HL-60 (cell line): ENCODE data around the gene TUBGCP2.

Experiments used
- DNase-seq, 2 experiments: peaks; one replicate each; pipeline ENCODE4 v3.0.0-alpha.2; 2010 to 2020; ENCODE audit warnings: low read depth in 1 of 2, low spot score in 1 of 2
- H3K27ac ChIP-seq: fragments of 250-450 bp; sonication (Bioruptor Pico); replicated peaks from 2 replicates; pipeline ENCODE4 v1.5.1; 2020; ENCODE audit warnings: mild to moderate bottlenecking, moderate library complexity
- H3K27me3 ChIP-seq: fragments of 250-450 bp; sonication (Bioruptor Pico); 2 replicates; pipeline ENCODE4 v1.5.1; 2021; ENCODE audit warnings: mild to moderate bottlenecking, moderate library complexity; ENCODE audit not compliant: insufficient read depth, poor library complexity, severe bottlenecking
- H3K4me3 ChIP-seq: replicated peaks from 2 replicates; pipeline ENCODE4 v1.5.1; 2011; ENCODE audit warnings: mild to moderate bottlenecking, control low read depth, low read length; ENCODE audit not compliant: insufficient read depth
- CTCF ChIP-seq: IDR thresholded peaks from one replicate; pipeline ENCODE4 v1.5.1; 2011; ENCODE audit warnings: low read length, control low read depth, inconsistent platforms; ENCODE audit not compliant: insufficient read depth
- GABPA ChIP-seq: IDR thresholded peaks from 2 replicates; pipeline ENCODE4 v1.6.1; 2012; ENCODE audit warnings: low read depth
- POLR2AphosphoS5 ChIP-seq: IDR thresholded peaks from 2 replicates; pipeline ENCODE4 v1.6.1; 2012; ENCODE audit warnings: low read depth
- REST ChIP-seq: IDR thresholded peaks from 2 replicates; pipeline ENCODE4 v1.6.1; 2012; ENCODE audit warnings: low read depth; ENCODE audit not compliant: insufficient replicate concordance
- SPI1 ChIP-seq: IDR thresholded peaks from 2 replicates; pipeline ENCODE4 v1.6.1; 2012; ENCODE audit warnings: low read depth, mild to moderate bottlenecking, borderline replicate concordance

TUBGCP2 gene

GRCh38 chr10:133298466-133298865, 10.2 kb downstream of the TUBGCP2 start:
- no peak for DNase-seq
- no peak overlapping the region for H3K4me3 ChIP-seq
- H3K27ac ChIP-seq = no peak overlapping the region
- TF ChIP-seq GABPA (no peak), REST (no peak)
- H3K27me3 ChIP-seq = no peaks in the 10 kb centered on the region

GRCh38 chr10:133297504-133297903, 11.2 kb downstream of the TUBGCP2 start:
- no peak for DNase-seq
- H3K4me3 ChIP-seq = no peak overlapping the region
- no peaks in the 10 kb centered on the region for H3K27me3 ChIP-seq
- no peak overlapping the region for H3K27ac ChIP-seq
- no peak for TF ChIP-seq GABPA
- no peak for TF ChIP-seq REST
- no peak for TF ChIP-seq CTCF
- TF ChIP-seq POLR2AphosphoS5 = no peak
- no peak for TF ChIP-seq SPI1

DNA sequence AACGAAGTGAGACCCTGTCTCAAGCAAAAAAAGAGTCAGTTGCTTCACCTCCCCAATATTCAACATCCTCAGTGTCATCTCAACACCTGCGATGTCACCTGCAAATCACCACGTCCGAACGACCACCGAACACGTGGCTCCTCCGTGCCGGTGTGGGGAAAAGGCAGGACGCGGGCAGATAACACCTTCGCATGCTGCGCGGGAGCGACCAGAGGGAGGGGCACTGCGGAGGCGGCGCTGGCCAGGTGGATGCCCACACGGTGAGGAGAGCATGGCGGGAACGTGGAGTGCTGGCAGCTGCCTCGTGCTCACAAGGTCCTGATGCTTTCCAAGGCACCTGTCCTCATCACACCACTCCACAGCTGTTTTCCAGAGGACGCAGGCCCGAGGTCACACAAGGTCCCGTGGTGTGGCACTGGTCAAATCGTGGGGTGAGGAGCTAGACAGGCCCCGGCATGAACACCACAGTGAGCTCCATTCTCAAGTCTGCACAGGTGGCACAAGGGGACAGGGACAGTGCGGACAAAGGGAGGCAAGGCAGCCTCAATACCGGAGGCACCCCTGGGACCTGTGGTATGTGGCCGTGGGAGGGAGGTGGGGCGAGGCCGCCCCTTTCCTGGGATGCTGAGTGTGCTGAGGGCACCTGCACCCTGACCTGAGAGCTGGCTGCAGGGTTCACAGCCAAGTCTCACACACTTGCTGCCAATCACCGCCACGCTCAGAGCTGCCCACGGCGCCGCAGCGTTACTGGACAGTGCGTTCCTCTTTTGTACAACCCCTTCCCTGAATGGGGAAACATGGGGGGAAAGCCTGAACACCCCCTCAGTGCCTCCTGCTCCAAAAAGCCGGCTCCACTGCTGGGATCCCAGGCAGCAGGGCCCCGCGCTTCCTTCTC, 13.0 kb downstream of the TUBGCP2 start:
- no peak overlapping the region for H3K4me3 ChIP-seq
- TF ChIP-seq REST = no peak
- no peak overlapping the region for H3K27ac ChIP-seq
- DNase-seq = no peak
- no peaks in the 10 kb centered on the region for H3K27me3 ChIP-seq

DNA sequence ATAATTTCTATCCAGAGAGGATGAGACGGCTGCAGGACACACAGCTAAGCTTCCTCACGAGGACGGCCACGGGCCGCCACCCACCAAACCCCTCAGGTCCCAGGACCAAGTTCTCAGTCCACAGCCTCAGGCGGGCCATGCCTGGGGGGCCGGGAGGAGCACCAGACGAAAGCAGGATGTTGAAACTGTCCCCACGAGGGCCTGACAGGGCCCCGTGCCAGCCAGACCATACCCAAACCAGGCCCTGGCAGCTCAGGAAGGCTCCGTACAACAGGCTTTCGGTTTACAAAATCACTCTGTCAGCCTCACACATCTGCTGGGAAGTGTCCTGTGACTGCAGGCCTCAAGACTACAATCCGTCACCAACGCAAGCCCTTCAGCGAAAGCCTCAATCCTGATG, 14.5 kb downstream of the TUBGCP2 start:
- no peak for DNase-seq
- Histone ChIP-seq H3K27me3 (no peaks in the 10 kb centered on the region), H3K27ac (no peak overlapping the region), H3K4me3 (no peak overlapping the region)
- TF ChIP-seq GABPA (no peak), SPI1 (no peak), CTCF (no peak), POLR2AphosphoS5 (no peak), REST (no peak)
